OCI-LY1 (cell line): Measurements from ENCODE around the gene DCST1.

Experiments
- CTCF ChIP-seq: fragments of 200-600 bp; sonication (generic), shearing (Covaris generic); IDR thresholded peaks from 2 replicates; pipeline ENCODE4 v1.5.1; 2017; ENCODE audit warnings: mild to moderate bottlenecking, antibody characterized with exemption, low read length, moderate library complexity, mixed read lengths
- EZH2 ChIP-seq: fragments of 200-600 bp; sonication (generic), shearing (Covaris generic); IDR thresholded peaks from 2 replicates; pipeline ENCODE4 v1.8.0; 2017; ENCODE audit warnings: borderline replicate concordance, mixed run types, mild to moderate bottlenecking, antibody characterized with exemption, low read length, moderate library complexity, mixed read lengths

- no peak for TF ChIP-seq CTCF
- no peak for TF ChIP-seq EZH2
These were observed 39.0 kb upstream of the DCST1 start for GRCh38 chr1:154994591-154994990.
